HG02938 (cell line): ENCODE data around the gene HLA-DMB.

Source experiments
- ATAC-seq: cut with Tn5 transposase; IDR thresholded peaks from one replicate; pipeline ENCODE4 v1.9.1; 2021; ENCODE audit warnings: mild to moderate bottlenecking, moderate library complexity; ENCODE audit not compliant: unreplicated experiment

Gene HLA-DMB

GRCh38 chr6:32972353-32973143, 31.7 kb upstream of the HLA-DMB start:
- ATAC-seq: no peak

- ATAC-seq: peak; percentile 44
Measured at GRCh38 chr6:32971581-32972352, 30.9 kb upstream of the HLA-DMB start.

- ATAC-seq: no peak
Measured at GRCh38 chr6:32971242-32971580, 30.4 kb upstream of the HLA-DMB start.

- no peak for ATAC-seq
Measured at GRCh38 chr6:32970413-32971241, 29.8 kb upstream of the HLA-DMB start.

GRCh38 chr6:32969685-32970412, 29.0 kb upstream of the HLA-DMB start:
- ATAC-seq: no peak

GRCh38 chr6:32968867-32969684, 28.2 kb upstream of the HLA-DMB start:
- no peak for ATAC-seq

GRCh38 chr6:32968093-32968866, 27.5 kb upstream of the HLA-DMB start, which contains the start of gene BRD2:
Gene BRD2, plus strand, starts transcription at chr6:32968594. Its CDS starts 4,305 bp downstream, at chr6:32972899.
- peak; percentile 22 for ATAC-seq

- ATAC-seq: no peak
Measured at GRCh38 chr6:32967151-32968091, 26.6 kb upstream of the HLA-DMB start.

GRCh38 chr6:32964776-32965175, 23.9 kb upstream of the HLA-DMB start:
- no peak for ATAC-seq

- ATAC-seq: no peak
Measured at GRCh38 chr6:32963866-32964265, 23.0 kb upstream of the HLA-DMB start.

GRCh38 chr6:32962213-32962826, 21.5 kb upstream of the HLA-DMB start:
- ATAC-seq: no peak

GRCh38 chr6:32960563-32960962, 19.7 kb upstream of the HLA-DMB start:
- ATAC-seq: no peak

GRCh38 chr6:32956176-32956575, 15.3 kb upstream of the HLA-DMB start:
- no peak for ATAC-seq

GRCh38 chr6:32954986-32955802, 14.4 kb upstream of the HLA-DMB start:
- ATAC-seq: no peak

GRCh38 chr6:32954267-32954666, 13.4 kb upstream of the HLA-DMB start:
- no peak for ATAC-seq

GRCh38 chr6:32953775-32954174, 12.9 kb upstream of the HLA-DMB start:
- no peak for ATAC-seq
